ENCODE measurements around the gene ZNF831. TPM values are rescaled to one million over a fixed set of nuclear protein-coding genes. Genes with fewer than 3 reads are reported as not detected.

ZNF831 gene
- total RNA-seq, 4 donors from 2014 or later: 0.15 to 1.2 (median 0.37) TPM

DNA sequence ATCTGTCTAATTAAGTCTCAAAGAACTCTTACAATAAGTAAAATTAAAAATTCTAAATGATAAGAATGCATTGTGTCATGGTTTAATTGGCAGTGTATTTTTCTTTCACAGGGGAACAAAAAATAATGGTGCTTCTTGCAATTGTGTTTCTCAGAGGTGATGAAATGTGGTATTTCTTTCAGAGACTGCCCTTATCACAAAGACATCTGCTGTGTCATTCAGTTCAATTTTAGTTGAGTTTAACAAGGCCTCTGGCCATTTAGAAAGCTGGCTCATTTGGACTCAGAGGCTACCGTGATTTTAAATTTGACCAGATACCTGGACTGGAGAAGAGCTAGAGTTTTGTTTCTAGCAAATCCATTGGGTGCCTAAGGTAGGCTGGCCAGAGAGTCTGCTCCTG lies 23.6 kb upstream of the ZNF831 start:
- 60% methylated on average over 1 of the region's 1 CpG; no CpG with 5 or more reads in 1 of the 2 donors for WGBS, 2 donors (ENCODE audit: low coverage in 1 of 2)
- TF ChIP-seq EP300 (IDR thresholded peaks at IDR 0.05): no peak
- TF ChIP-seq, protein P1, sequence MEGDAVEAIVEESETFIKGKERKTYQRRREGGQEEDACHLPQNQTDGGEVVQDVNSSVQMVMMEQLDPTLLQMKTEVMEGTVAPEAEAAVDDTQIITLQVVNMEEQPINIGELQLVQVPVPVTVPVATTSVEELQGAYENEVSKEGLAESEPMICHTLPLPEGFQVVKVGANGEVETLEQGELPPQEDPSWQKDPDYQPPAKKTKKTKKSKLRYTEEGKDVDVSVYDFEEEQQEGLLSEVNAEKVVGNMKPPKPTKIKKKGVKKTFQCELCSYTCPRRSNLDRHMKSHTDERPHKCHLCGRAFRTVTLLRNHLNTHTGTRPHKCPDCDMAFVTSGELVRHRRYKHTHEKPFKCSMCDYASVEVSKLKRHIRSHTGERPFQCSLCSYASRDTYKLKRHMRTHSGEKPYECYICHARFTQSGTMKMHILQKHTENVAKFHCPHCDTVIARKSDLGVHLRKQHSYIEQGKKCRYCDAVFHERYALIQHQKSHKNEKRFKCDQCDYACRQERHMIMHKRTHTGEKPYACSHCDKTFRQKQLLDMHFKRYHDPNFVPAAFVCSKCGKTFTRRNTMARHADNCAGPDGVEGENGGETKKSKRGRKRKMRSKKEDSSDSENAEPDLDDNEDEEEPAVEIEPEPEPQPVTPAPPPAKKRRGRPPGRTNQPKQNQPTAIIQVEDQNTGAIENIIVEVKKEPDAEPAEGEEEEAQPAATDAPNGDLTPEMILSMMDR (IDR thresholded peaks at IDR 0.05): no peak
- no peak for TF ChIP-seq POLR2A (IDR thresholded peaks at IDR 0.05)
- no peak for TF ChIP-seq POLR2AphosphoS5 (IDR thresholded peaks at IDR 0.05)
- ATAC-seq: no peak

DNA sequence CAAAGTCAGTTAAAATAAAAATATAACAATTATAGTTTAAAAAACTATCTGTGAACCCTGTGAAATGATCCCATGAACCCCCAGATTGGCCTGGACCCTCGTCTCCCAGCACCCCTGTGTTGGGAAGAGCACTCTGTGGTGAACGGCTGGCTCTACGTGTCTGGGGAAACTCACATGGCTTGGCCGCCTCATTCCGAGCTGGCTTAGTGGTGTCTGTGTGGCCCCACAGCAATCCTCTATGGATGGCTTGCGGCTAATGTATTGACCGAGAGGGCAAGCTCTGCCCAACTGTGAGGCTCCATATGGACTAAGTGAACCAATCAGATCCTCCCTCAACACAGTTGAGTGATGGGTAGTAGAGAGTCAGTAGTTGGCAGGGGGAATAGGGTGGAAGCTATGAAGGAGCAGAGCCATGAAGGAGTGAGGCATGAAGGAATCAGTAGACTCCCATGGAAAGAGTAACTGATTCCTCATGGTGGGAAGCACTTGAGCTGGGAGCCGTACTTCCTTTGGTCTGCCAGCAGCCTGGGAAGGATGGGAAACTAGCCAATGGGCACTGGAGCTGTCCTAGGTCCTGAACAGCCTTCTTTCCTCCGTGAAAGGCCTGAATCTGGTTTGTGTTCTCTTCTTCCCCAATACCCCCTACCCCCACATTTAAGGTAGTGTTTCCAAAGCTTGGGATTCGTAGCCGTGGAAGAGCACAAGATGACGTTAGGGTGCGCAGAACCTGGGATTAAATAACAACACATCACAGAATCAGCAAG lies 21.6 kb upstream of the ZNF831 start:
- 80% methylated on average over 1 to 10 of the region's 13 CpGs for WGBS, 2 donors (ENCODE audit: low coverage in 1 of 2)
- Histone ChIP-seq H3K4me1 (peaks cover under 1 to 16% (median 12%) of the 10 kb centered on the region in 3 donors), H3K27me3 (no peaks in the 10 kb centered on the region), H3K27ac (no peak overlapping the region), H3K4me3 (no peak overlapping the region), H3K36me3 (no peaks in the 10 kb centered on the region), H3K9me3 (no peaks in the 10 kb centered on the region)
- TF ChIP-seq EP300 (IDR thresholded peaks at IDR 0.05) (no peak), POLR2A (IDR thresholded peaks at IDR 0.05) (no peak), POLR2AphosphoS5 (IDR thresholded peaks at IDR 0.05) (no peak)
- TF ChIP-seq, protein P1 (IDR thresholded peaks at IDR 0.05): no peak
- no peak for ATAC-seq

More for the DNA sequence above, 23.6 kb upstream of the ZNF831 start:
- H3K27ac ChIP-seq: no peak overlapping the region
- no peaks in the 10 kb centered on the region for H3K4me1 ChIP-seq
- H3K27me3 ChIP-seq: no peaks in the 10 kb centered on the region
- no peaks in the 10 kb centered on the region for H3K36me3 ChIP-seq
- no peaks in the 10 kb centered on the region for H3K9me3 ChIP-seq
- H3K4me3 ChIP-seq: no peak overlapping the region

DNA sequence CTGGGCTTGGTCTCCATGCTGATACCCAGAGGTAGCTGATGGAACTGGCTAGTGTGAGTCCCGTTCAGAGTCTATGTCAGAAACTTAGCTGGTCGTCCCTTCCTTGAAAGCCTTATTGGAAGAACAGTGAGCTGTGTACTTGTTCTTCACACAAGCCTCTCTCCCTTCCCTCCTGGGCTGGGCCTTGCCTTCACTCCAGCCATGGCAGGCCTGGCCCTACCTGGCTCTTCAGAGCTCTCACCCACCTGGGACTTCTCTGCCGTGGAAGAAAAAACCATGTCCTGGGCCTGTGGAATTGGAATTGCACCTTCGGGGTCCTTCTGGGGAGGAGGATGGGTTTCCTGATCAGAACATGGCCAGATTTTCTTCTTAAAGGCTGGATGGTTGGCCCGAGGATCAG lies 20.3 kb upstream of the ZNF831 start:
- H3K27me3 ChIP-seq: no peaks in the 10 kb centered on the region
- no peak overlapping the region for H3K27ac ChIP-seq
- no peaks in the 10 kb centered on the region for H3K36me3 ChIP-seq
- H3K4me3 ChIP-seq: no peak overlapping the region
- H3K4me1 ChIP-seq: peaks cover 5 to 28% (median 21%) of the 10 kb centered on the region in 3 donors
- no peak for TF ChIP-seq POLR2AphosphoS5 (IDR thresholded peaks at IDR 0.05)
- no peak for TF ChIP-seq EP300 (IDR thresholded peaks at IDR 0.05)
- TF ChIP-seq, protein P1 (IDR thresholded peaks at IDR 0.05): no peak
- no peak for TF ChIP-seq POLR2A (IDR thresholded peaks at IDR 0.05)
- H3K9me3 ChIP-seq: no peaks in the 10 kb centered on the region
- 83 to 95% methylated on average over 2 to 3 of the region's 5 CpGs for WGBS, 2 donors (ENCODE audit: low coverage in 1 of 2)
- no peak for ATAC-seq

DNA sequence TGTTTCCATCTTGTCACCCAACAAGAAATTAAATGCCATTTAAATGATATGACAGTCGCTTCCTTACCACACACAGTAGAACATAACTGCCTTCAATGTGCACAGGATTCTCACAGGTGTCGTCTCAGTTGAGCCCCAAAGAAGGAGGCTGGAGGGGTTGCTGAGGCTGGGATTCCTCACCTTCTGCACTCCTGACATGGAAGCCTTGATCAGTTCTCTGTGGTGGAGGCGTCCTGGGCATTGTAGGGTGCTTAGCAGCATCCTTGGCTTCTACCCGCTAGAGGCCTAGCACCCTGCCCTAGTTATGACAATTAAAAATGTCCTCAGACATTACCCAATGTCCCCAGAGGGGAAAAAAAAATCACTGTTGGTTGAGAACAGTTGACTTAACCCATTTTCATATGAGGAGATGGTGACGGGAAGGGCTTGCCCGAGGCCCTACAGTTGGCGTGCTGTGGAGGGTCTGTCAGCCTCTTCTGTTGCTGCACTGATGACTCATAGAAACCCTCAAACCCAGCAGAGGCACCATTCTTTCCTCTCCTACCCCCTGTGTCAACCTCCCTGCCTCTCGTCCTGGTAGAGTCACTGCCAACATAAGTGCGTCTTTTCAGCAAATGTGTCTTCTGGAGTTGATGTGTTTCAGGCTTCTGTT lies 19.3 kb upstream of the ZNF831 start:
- TF ChIP-seq POLR2A (IDR thresholded peaks at IDR 0.05) (no peak), EP300 (IDR thresholded peaks at IDR 0.05) (no peak), POLR2AphosphoS5 (IDR thresholded peaks at IDR 0.05) (no peak)
- TF ChIP-seq, protein P1 (IDR thresholded peaks at IDR 0.05): no peak
- WGBS, 2 donors (ENCODE audit: low coverage in 1 of 2): 98 to 100% methylated on average over 3 to 7 of the region's 9 CpGs

More for the DNA sequence above, 19.3 kb upstream of the ZNF831 start:
- no peaks in the 10 kb centered on the region for H3K36me3 ChIP-seq
- no peak for ATAC-seq
- no peak overlapping the region for H3K4me3 ChIP-seq
- H3K9me3 ChIP-seq: no peaks in the 10 kb centered on the region
- H3K4me1 ChIP-seq: peaks cover 5 to 28% (median 21%) of the 10 kb centered on the region in 3 donors
- H3K27me3 ChIP-seq: no peaks in the 10 kb centered on the region
- no peak overlapping the region for H3K27ac ChIP-seq
